Left lobe of liver (tissue), 2 donors: Measurements from ENCODE around the gene CAMTA1. TPM values are rescaled to one million over a fixed set of nuclear protein-coding genes. Genes with fewer than 3 reads are reported as not detected.

Experiments used
- ATAC-seq: fragments of 200-7000 bp; cut with Tn5 transposase; one replicate; pipeline ENCODE4 v1.9.1; 2020; ENCODE audit warnings: mild to moderate bottlenecking, moderate library complexity
- DNase-seq: peaks from one replicate; pipeline ENCODE4 v3.0.0-alpha.2; 2020; ENCODE audit warnings: low spot score
- total RNA-seq: library from RNA; stranded (reverse); gene quantifications from one replicate; pipeline ENCODE4 v1.2.1, GENCODE V29; 2021
- donor health status: DM: no; HTN: no; CAD: no; lungs with moderate emphysema.
- donor health status: DM: no; HTN: yes; CAD: no.

Gene CAMTA1
- total RNA-seq, 1 donor from 2014 or later: 33.6 TPM

DNA sequence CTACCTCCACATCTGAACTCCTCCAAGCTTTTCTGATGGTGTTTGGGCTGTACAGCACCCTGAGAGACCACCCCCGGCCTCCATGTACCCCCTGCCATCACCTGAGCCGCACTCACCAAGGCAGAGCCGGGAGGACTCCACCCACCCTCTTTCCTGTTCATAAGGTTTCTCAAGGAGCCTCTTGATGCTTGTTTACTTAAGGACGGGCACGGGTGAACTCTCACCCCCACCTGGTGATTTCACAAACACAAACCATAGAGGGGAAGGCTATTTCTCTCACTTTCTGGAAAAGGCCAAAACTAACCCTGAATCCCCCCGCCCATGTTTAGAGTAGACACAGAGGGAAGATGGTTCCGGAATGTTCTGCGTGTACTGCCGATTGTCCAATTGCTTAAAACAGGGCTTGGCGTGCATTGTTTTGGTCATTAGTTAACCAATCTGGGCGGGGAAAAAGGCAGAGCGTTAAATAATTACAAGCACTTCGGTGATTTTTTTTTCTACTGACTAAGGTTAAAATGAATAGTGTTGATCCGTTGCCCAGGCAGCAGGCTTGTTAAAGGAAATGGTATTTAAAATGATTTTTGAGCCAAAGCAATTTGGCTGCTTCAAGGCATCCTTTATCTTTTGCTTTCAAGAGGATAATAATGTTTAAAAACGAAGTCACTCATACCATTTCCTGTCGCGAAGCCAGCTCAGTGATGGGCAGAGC lies 706.0 kb downstream of the CAMTA1 start:
- DNase-seq (no peak), ATAC-seq (no peak)

- ATAC-seq (no peak), DNase-seq (no peak)
Measured at GRCh38 chr1:7491818-7492173, 706.5 kb downstream of the CAMTA1 start.

DNA sequence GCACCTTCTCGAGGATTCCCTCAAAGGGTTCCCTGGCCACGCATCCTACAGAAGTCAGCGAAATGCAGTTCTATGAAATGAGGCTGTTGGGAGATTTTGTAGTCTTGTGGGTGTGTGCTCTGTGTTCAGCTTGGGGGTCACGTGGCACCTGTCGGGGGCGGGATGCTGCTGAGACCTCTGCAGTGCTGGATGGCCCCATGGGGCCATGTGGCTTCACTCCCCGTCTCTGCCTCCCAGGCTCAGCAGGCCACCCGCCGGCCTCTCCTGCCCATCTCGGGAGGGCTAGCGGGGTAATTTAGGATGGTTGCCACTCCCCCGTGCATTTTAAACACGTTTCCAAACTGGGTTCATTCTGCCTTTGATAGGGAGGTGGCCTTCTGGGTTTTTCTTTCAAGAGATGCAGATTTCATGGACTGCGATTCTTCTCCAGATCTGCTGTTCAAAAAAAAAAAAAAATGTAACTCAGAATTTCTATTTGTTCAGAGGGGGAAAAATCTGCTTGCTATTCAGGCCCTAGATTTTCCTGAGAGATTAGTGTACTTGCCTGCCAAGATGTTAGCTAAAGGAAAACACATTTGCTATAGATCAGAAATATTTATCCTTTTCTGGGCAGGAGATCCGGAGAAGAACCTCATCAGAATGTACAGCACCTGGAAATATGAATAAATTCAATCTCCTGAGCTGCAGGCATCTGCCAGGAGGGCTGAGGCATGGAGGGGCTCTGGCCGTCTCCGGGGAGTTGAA lies 708.6 kb downstream of the CAMTA1 start:
- ATAC-seq (no peak), DNase-seq (no peak)

DNA sequence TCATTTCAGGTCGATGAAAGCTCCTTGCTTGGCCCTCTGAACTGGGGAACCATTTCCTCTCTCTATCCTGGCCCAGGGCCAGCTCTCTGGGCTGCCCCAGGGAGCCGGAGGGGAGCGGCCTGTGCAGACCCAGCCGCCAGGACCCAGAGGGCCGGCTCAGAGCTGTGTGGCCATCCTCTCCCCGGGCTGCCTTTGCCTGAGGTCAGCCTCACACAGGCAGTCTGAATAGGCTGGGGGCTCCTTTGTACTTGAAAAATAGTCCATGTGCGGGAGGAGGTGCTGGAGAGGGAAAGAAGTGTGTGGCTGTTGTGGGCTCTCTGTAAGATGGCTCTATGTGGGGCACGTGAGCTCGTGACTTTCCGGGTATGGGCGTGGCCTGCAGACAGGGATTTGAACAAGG lies 710.7 kb downstream of the CAMTA1 start:
- ATAC-seq: no peak
- DNase-seq: no peak

DNA sequence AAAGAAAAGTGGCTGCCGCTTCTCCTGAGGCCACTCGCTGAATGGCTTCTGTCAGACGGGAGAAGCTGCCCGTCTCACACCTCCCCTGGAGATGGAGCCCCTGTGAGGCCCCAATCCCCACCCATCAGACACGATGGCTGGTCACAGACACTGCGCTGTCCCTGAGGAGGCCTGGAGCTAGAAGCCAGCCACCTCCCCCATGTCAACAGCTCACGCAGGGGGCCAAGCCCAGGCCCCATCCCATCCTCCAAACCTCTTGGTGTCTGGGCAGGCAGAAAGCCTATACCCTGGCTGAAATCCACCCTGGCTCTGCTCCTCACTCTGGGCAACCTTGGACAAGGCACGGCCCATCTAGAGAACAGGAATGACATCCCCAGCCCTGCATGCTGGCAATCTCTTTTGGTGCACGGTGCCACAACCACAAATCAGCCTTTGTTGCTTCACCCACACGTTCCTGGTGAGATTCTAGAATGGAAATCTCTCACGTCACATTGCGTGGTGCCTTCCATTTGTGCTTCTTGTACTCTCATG lies 711.9 kb downstream of the CAMTA1 start:
- no peak for ATAC-seq
- DNase-seq: no peak

- DNase-seq (no peak), ATAC-seq (no peak)
Measured at GRCh38 chr1:7500381-7501083, 715.3 kb downstream of the CAMTA1 start.

DNA sequence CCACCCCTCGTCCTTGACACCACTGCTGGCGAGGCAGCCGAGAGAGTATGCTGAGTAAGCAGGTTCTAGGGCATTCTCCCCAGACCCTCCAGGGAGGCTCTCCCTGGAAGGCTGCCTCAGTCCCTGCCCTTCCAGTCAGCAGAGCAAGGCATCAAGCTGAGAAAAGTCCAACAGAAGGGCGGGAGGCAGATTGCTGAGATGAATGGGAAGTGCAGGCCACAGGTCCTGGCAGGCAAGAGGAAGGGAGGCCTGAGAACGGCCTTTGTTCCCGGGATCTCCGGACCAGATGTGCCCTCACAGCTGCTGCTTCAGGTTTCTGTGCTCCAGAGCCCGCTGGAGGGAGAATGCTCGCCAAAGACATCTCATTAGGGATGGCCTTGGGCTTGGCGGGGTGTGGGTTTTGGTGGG lies 715.8 kb downstream of the CAMTA1 start:
- DNase-seq (no peak), ATAC-seq (no peak)

DNA sequence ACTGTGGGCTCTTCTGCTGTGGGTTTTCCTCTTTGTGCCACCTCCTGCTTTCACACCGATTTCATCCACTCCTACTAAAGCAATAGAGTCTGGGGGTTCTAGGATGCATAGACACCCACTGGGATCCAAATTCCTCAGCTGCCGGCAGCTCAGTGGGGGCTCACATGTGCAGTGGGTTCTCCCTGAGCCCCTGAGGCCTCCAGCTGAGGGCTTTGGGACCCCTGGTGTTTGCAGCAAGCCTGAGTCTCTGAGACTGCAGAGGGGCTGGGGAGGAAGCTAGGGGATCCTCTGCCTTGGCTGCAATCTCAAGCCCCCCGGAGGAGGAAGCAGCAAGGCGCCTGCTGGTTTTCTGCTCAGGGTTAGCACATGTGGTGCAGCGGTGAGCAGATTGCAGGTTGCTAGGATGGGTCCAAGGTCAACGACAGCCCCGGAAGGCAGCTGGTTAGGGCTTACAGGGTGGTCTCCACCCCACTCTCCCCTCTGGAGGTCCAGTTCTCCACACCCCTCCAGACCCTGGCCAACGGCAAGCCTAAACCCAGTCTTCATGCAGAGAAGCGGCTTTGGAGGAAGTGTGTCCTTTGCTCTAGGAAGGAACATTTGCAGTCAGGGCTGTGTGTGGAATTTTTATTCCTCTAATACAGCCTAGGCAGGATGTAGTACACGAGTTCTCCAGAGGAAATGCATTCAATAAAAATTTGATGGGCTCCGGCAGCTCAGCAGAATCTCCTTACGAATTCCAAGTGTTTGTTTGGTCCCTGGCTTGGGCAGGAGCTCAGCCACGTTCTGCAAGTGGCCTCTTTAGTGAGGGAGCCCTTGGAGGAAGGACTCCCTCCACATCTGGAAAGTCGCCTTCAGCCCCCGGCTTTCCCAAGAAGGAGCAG lies 716.7 kb downstream of the CAMTA1 start:
- DNase-seq (no peak), ATAC-seq (no peak)

GRCh38 chr1:7503691-7504437 lies 718.6 kb downstream of the CAMTA1 start:
- DNase-seq (no peak), ATAC-seq (no peak)

GRCh38 chr1:7504438-7504720 lies 719.1 kb downstream of the CAMTA1 start:
- DNase-seq (no peak), ATAC-seq (no peak)

- no peak for DNase-seq
- no peak for ATAC-seq
Measured at GRCh38 chr1:7505094-7505770, 720.0 kb downstream of the CAMTA1 start.

DNA sequence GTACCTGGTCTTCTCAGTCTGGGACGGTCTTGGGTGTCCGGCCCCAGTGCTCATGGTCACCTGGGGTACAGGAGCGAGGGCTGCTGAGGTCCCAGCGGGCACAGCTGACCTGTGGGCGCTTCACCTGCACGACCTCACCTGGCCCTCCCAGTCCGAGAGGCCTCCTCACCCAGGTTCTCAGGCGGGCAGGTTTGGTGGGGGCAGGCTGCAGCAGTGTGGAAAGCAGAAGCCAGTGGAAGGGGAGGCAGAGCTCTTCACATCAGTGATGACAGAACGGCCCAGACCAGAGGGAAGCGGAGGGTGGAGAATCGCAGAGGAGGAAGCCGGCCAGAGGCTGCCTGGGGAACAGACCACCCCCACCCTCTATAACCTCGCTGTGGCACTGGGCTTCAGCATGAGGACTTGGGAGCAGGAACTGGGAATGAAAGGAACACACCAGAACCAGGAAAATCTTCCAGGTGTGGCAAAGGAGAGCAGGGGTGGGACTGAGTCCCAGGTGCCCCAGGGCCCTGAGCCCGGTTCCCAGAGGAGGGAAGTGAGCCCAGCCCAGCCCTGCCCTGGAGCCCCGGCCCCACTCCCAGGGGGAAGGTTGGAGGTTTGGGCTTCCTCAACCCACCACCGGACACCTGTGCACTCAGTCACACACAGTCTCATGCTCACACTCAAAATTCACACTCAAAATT lies 720.7 kb downstream of the CAMTA1 start:
- DNase-seq: no peak
- ATAC-seq: no peak

GRCh38 chr1:7506454-7507284 lies 721.4 kb downstream of the CAMTA1 start:
- DNase-seq: no peak
- ATAC-seq: no peak

DNA sequence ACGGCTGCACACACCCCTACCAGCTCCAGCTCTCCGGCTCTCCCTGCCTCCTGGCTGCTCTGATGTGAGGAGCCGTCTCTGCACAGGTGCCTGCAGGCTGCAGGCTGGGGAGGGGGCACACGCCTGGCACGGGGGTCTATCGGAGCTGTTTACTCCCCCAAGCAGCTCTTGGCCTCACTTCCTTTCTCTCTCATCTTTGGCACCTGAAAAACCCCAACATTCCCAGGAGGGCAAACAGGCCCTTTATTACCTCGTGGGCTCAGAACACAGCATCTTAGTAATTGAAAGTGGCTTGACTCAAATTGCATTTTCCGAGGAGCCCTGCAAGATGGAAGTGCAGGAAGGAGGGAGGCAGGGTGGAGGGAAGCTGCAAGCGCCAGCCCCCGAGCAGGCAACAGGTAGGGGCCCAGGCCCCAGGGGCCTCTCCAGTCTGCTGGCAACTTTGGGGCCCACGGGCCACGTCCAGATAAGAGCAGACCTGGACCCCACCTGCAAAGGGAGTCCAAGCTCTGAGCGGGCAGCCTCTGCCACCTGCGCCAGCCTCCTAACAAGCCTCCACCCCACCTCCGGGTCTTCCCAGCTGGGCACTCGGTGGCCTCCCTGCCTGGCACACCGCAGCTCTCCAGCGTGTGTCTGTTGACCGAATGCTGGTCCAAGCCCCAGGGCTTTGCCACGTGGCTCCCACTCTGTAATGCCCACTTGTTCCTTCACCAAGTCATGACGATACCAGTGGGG lies 722.2 kb downstream of the CAMTA1 start:
- DNase-seq (no peak), ATAC-seq (no peak)

DNA sequence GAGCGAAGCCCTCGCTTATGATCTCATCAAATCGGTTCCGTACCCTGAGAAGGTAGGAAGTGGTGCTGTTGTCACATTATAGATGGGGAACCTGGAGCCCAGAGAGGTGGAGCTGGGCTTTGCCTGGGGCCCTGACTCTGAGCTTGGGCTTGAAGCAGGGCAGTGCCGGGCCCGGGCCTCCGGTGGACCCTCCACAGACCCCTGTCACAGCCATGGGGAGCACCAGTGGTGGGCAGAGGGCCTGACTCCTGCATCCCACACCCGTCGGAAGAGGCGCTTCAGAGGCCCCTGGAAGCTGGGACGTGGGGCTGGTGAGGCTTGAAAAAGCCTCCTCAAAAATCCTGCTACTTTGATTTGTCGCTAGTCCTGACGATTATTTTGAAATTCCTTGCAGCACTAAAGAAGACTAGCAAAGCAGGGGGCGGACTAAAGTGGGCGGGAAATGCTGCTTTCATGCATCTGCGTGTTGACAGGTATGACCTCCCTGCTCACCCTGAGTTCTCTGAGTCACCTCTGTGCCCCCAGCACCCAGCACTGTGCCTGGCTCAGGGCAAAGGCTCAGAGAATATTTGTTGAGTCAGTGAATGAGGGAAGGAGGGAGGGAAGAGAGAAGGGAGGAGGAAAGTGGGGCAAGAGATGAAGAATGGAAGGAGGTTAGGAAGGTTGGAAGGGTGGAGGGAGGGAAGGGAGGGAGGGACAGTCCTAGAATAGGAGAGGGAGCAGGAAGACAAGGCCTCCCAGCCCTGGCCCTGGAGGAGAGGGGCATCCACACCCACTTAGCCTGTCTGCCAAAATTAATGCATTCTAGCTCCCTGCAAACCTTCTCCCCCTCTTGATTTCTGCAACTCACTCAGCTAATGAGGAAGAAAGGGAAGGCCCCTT lies 723.0 kb downstream of the CAMTA1 start:
- no peak for ATAC-seq
- DNase-seq: no peak

DNA sequence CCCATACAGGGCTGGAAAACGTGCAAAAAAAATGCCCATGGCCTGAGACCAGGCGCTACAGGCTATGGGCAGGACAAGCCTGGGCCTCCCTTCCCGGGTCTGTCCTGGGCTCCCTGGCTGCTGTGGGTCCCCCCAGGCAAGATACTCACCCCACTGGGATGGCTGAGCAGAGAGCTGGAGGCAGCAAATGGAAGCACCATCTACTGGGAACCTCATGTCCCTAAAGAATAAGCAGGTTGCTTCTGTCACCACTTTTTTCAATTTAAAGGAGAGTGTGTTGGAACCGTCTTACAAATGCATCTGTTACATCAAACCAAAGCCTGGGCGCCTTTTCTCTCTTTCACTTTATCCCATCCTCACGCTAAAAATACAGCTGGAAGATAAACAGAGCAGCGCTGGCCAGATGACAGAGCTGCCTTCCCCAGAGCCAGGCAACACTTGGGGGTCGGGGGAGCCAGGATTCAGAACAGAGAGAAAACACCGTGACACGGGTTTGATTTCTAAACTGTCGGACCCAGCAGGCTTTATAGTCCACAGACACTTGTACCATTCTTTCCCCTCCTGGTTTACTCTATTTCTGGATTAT lies 723.8 kb downstream of the CAMTA1 start:
- ATAC-seq (no peak), DNase-seq (no peak)
